GM21825 (cell line): ENCODE data around the gene RBP4.

Experiments used
- ATAC-seq: cut with Tn5 transposase; IDR thresholded peaks from one replicate; pipeline ENCODE4 v1.9.1; 2021; ENCODE audit warnings: mild to moderate bottlenecking, moderate library complexity; ENCODE audit not compliant: unreplicated experiment

Gene RBP4

DNA sequence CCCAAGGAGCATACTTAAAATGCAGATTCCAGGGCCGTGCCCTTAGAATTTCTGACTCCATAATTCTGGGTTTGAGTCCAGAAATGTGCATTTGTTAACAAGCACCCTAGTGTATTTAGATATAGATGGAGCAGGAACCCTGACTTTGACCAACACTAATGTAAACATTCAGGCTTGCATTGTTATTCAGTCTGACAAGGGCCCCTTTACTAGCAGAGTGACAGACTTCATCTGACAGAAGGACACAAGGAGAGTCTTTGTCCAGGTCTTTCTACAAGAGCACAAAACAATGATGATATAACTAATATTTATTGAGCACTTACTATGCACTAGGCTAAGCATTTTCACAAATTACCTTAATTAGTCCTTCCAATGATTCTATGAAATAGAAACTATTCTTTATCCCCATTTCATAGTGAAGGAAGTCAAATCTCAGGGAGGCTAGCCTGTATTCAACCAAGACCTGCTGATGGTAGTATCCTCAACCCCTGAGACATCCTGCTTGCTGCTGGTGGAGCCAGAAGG, 3.9 kb downstream of the RBP4 start:
- ATAC-seq: no peak

DNA sequence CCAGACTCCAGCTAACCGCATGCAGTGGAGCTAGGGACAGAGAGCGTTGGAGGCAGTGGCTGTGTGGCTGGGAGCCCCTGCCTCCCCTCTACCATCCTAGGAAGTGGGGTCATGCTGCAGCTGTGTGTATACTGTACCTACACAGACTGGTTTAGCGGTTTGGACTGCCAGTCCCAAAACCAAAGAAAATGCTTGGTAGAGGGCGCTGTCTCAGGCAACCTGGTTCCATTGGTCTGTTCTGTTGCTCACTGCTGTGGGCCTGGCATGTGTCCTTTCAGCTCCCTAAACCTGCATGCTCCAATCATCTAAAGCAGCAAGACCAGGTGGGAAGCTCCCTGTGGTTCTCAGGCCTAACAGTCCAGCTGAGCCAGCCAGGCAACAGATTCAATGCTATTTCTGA, 4.5 kb downstream of the RBP4 start:
- ATAC-seq: no peak

DNA sequence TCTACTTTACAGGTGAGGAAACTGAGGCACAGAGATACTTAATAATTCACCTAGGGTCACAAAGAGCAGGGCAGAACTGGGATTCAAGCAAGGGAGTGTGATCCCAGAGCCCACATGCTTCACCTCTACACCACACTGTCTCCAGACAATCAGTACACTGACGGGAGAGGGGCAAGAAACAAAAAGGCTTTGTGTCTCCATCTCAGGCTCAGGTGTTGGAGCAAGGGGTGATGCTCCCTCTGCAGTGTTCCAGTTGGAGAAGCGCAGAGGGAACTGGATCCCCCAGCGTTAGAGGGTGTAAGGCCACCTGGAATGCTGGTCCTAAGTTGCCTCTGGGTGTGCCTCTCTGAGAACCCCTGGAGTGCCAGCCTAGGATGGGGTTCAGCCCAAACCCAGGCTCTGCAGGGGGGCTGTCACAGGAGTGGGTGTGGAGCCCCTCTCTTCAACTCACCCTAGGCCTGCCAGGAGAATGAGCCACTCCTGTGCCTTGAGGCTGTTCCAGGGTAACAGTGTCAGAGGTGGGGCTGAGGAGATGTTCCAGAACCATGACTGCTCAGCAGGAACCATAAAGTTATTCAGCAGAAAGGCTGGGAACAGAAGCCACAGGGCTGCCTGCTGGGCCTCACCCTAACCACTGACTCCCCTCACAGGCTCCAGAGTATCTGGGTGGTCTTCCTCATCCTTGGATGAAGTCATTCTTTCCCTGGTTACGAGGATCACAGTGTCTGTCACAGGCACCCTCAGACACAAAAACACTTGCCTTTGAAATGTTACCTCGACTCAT, 5.5 kb downstream of the RBP4 start:
- ATAC-seq: no peak

DNA sequence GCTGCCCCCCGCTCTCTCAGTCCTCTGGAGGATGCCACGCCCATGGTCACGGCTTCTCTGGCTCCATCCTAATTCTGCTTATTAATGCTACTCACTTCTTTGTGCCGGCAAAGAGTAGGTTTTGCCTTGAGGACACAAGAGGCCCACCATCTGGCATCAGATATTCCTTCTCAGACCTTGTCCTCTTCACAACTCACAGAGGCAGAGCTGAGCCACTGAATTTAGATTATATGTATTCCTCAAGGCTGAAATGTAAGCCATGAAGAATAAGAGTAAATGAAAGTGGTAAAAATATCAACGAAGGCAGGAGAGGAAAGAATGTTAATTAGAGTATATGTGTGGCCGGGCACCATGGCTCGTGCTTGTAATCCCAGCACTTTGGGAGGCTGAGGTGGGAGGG, 6.5 kb downstream of the RBP4 start:
- ATAC-seq: no peak

DNA sequence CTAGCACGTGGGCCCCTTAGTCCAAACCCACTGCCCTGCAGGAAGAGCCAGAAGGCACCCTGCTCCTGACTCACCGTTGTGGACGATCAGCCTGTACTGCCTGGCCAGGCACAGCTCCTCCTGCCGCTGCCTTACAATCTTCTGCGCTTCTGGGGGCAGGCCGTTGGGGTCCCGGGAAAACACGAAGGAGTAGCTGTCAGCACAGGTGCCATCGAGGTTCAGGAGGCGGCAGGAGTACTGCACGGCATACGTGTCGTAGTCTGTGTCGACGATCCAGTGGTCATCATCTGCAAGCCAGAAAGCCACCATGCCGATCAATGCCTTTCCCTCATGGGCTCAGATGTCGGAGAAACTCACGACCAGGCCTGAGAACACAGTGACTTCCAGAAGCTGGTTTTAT, 7.3 kb downstream of the RBP4 start:
- ATAC-seq: no peak

DNA sequence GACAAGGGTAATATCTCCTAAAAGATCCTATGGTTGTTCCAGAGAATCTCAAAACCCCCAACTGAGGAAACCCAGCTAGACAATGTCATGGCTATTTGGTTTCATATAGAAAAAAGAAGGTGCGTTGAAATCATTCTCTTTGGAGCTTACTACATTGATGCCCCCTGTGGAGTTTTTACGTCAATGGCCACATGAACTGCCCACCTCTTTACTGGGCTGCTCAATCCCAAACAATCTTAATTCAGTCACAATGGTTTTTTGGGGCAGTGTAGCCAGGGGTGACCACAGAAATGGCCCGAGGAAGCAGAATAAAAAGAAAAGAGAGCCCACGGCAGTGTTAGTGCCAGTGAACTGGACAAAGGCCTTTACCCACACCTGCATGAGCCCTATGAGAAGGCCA, 7.8 kb downstream of the RBP4 start:
- ATAC-seq: no peak

DNA sequence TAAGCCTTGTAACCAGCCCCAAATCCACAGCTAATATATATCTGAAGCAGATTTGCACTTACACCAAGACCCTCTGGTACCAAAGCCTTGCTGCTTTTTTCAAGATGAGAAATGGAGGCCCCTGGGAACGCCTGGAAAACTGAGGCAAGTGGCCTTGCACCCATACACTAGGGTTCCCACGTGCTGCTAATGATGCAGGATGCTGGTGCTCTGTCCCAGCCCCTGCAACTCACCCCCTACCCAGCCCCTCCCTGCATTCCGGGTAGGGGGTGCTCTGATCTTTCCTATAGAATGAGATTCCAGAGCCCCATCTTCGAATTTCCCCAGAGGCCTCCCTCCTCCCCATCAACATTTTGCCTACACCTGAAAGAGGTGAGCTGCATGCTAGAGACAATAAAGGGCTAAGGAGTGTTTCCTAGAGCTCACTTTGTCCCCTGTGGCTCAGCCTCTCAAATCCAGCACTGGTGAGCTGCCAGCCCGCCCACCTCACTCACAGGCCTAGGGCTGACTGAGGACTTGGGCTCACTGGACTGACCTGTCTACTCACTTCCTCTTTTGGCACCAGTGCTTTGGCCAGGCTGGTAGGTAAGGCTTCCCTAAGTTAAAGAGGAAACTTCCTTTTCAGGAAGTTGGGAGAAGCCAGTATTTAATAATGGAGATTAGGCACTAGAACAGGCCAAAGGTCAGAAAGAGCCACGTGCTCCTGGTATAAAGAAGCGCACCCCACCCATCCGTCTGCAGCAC, 9.8 kb downstream of the RBP4 start:
- ATAC-seq: no peak

DNA sequence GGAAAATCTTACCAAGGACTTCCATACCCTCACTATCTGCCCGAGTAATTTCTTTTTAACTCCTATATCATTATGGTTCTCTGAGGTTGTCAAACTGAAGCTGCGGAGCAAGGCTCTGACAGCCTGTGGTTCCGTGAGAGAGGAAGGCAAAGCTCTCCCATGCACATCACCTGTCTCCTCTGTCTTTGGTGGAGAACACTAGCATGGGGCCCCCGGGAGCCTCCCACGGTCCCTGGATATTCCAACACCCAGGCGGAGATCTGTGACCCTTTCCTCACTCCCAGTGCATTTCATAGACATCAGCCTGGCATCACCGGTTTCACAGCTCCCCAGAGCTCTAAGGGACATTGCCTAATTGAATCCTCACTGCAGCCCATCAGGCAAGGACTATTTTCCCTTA, 10.4 kb downstream of the RBP4 start:
- ATAC-seq: no peak

DNA sequence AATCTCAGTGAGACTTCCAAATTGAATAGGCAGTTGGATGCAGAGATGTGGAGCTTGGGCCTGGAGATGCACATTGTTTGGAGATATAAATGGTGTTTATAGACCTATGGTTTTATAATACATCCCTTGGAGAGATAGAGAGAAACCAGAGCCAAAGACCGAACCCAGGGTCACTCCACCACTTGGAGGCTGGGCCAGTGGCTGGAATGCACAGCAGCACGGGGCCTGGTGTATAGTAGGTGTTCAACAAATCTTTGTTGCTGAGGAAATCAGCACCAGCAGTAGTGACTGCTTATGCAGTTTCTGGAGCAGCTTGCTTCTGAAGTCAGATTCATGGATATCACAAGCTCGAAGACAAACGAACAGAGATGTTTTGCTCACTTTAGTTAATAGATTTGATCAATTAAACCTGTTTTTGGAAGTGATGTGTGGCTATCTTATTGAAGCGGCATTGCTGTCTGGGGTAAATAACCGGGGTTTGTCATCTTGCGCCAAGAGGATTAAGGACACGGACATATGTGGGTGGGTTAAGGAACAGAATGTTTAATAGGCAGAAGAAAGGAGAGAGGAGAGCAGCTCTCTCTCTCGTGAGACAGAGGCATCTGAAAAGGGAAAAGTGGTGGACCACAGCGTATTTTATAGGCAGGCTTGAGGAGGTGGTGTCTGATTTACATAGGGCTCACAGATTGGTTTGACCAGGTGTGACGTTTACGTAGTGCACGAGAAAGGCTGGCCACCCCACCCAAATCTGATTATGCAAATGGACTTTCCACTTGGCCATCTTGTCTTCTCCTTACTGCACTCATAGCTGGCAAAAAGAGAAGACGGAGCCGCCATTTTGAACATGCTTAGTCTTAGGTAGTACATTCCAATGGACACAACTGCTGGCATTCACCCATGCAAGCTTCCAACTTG, 11.1 kb downstream of the RBP4 start:
- ATAC-seq: no peak

DNA sequence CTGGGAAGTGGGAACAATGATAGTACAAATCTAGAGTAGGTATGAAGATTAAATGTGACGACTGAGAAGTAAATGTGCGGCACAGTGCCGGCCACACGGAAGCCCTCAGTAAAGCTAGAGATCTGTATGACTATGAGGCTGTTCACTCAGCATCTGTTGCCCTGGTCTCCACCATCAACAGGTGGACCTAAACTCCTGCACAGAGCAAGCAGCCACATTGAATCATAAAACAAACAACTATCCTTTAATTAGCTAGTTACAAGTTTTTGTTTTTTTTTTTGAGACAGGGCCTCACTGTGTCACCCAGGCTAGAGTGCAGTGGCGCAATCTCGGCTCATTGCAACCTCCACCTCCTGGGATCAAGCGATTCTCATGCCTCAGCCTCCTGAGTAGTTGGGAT, 16.6 kb downstream of the RBP4 start:
- ATAC-seq: no peak

DNA sequence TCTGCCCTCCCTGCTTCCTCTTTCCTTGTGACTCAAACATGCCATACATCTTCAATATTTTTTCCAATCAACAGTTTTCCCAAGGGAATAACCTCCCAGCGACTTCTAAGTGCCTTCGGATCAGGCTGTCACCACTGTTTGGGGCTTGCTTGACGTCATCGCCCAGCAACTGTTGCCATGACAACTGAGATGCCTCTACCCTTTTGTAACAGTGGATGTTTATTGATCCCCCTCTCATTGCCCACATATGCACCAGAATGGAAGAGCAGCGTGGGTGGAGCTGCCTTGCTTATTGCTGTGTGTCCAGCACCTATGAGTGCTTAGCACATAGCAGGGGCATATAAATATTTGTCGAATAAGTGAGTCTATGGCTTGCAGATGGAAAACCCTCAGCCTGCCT, 20.2 kb downstream of the RBP4 start:
- no peak for ATAC-seq

DNA sequence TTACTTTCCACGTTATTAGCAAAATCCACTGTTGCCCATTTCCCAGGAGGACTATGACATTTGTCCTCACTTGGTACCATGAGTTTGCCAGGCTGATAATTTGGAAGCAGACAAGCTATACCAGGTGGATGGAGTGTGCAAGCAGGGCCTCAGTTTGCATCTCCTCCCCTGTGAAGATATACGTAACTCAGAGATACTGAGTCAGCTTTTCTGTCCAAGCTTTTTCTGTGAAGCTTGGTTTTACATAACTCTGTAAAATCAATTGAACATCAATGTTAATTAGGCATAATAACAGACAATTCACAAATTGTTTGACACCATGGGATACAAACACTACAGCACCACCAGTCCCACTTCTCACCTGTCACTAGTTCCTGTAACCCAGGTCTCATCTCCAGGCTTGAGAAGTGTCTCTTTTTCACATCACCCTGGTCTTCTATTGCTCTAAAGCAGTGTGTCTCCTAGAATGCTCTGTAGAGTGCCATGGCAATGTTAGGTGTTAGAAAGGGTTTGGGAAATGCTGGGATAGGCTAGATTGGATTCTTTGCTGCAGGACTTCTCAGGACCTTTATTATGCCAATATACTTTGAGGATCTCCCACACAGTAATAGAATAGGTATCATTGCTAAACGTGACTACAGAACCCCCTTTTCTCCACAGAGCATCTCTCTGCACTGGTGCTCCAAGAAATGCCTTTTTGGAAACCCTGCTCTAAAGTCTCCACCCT, 20.9 kb downstream of the RBP4 start:
- ATAC-seq: no peak

DNA sequence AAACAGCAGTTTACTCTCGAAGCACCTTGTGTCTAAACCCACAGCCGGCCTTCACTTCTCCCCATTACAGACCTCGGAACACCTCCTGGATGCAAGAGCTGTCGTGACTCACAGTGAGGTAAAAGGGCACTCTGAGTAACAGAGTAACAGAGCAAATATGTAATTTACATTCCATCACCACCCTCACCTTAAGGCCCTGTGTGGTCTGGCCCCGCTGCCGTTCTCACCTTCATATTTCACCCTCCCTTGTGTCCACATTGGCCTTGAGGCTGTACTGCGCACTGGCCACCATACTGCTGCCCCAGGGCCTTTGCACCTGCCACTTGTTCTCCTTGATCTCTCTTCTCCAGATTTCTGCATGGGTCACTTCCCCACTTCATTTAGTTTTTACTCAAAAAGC, 21.9 kb downstream of the RBP4 start:
- ATAC-seq: no peak

DNA sequence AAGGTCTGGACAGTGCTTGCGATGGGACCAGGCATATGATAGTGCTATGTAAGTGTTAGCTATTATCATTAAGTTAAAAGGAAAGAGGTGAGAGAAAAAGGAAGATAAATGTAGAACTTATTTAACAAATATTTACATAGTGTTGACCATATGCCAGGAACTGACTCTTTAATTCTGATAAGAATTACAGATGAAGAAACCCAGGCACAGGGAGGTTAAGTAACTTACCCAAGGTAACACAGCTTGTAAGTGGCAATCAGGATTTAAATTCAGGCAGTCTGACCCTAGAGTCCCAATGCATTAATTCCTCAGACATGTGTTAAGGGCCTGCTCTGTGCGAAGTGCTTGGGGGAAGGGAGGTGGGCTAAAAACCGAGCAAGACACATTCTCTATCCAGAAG, 23.5 kb downstream of the RBP4 start:
- ATAC-seq: no peak

DNA sequence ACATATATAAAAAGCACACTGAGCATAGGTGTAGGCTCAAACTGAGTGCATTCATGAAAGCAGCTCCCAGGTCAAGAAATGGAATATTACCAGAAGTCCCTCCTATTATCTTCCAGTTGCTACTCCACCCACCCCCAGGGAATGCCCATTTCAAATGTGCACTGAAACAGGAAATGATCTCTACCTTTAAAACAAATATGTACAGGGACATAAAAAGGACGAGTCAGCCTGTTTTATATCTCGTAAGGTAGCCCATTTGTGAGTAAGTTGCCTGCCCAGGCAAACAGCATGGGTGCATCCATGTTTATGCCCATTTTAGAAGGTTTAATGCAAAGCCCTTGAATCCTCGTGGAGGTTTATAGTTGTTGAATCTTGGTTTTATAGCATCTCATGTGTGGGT, 24.1 kb downstream of the RBP4 start:
- ATAC-seq: no peak

DNA sequence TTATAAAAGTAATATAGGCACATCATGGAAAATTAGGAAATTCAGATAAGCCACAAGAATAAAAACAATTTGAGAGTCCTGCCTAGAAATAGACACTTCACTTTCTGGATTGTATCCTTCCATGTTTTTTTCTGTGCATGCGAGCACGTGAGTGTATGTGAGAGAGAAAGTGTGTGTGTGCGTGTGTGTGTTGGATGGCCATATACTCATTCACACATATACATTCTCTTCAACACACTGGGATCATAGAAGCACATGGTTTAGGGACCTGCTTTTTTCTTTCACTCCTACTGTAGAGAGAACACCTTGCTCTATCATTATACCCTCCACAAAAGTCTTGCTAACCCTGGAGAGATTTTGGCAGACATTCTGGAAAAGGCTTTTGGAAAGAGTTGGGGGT, 27.1 kb downstream of the RBP4 start:
- ATAC-seq: no peak

DNA sequence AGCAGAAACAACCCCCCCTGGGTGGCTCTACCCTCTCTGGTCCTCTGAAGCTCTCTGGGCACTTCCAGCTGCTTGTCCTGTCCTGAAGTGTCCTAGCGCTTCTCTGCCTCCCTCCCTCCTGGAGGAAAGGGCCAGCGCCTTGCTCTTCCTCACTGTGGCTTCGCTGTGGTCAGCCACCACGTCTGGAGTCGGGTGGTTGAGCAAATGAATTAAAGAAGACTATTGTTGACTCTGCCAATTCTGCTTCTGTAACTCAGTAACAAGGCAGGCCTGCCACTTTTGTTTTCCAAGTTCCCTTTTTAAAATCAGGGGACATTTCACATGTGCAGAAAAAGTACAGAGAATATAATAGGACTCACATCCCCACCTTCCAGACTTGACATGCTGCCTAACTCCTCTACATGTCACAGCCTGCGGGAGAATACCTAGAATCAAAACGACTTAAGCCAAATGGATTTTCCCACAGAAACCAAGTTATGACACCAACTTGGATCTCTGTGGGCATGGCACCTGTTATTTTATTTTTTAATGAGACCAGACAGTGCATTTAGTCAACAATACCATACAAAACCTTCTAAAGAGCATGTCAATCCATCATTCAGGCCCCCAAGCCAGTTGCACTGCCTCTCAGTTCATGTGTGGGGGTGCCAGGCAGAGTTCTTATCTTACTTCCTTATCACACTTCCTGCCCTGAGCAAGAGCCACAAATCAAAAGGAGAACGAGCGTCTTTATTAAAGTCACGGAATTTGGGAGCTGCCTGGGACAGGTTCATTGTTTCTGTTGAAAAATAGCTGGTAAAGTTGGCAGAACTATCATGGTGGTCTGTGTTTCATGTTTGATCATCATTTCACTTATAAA, 27.8 kb downstream of the RBP4 start:
- no peak for ATAC-seq

DNA sequence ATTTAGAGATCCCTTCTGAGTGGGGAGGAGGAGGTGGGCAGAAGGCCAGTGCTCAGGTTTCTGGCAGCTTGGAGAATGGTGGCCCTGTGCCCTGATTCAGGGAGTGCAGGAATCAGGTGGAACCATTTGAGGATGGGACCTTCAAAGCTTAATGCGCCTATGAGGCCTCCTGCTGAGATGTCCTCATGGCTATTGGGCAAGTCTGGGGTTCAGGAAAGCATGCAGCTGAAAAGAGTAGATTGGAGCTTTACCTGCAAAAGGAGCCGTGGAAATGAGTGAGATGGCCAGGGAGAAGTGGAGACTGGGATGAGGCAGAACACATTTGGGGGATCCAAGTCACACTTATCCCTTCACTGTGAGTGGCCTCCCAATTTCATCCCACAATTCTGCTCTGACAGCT, 28.4 kb downstream of the RBP4 start:
- ATAC-seq: no peak

DNA sequence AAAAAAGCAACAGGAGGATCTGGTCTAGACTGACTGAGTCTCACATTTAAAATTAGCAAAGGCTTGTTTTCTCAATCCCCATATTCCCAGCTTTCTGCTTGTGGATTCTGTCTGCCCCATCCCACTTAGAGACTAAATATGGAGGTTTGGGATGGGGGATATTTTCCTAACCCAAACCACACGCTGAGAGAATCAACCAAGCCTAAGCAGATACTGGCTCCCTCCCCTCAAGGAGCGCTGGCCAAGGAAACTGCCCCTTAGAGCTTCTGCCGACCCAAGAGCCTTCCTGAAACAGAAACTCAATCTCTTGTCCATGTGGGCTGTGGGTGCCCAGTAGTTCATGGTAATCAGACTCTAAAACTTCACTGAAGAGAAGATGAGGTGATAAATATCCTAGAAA, 30.7 kb downstream of the RBP4 start:
- ATAC-seq: no peak

DNA sequence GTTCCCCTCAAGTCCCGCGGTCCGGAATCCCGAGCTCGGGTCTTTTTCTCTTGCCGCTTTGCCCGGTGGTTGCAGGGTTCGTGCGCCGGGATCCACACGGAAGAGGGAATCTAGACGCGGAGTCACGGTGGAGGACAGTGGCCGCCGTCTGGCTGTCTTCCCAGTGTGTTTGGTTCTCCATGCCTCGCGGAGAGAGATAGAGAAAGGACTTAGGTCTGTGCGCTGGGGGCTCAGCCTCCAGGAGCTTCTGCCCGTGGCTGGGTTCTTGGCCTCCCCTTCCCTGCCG, 33.0 kb downstream of the RBP4 start:
- ATAC-seq: no peak
